A673 (cell line): ENCODE measurements around the gene BEND5. TPM values are rescaled to one million over a fixed set of nuclear protein-coding genes. Genes with fewer than 3 reads are reported as not detected.

ENCODE experiments used
- BruUV-seq: library from RNA; stranded (reverse); fragments of 400-500 nt; replicated peaks from 2 replicates; lab custom pipeline; 2021; lab: Mats Ljungman, UMichigan
- CTCF ChIA-PET: fragments of 300-600 bp; sonication (Branson Sonifier 250); formaldehyde crosslinking; loops from one replicate; lab custom pipeline; 2022; ENCODE audit warnings: antibody characterized with exemption; lab: Charles Lee
- POLR2A ChIA-PET: fragments of 300-600 bp; sonication (Branson Sonifier 250); formaldehyde crosslinking; loops from one replicate; lab custom pipeline; 2022; ENCODE audit warnings: antibody characterized with exemption; ENCODE audit not compliant: low non-redundant PET; lab: Charles Lee
- DNase-seq: peaks from one replicate; pipeline ENCODE4 v3.0.0-alpha.2; 2015; ENCODE audit warnings: low spot score
- H3K27ac ChIP-seq: fragments of 200-600 bp; sonication (generic); 2 replicates; pipeline ENCODE4 v1.5.1; 2016; ENCODE audit warnings: mixed run types, low read depth, mild to moderate bottlenecking, mixed read lengths, antibody characterized with exemption, low read length; ENCODE audit not compliant: poor library complexity, severe bottlenecking
- H3K27me3 ChIP-seq: fragments of 200-600 bp; sonication (generic); replicated peaks from 2 replicates; pipeline ENCODE4 v1.6.1; 2017; ENCODE audit warnings: mixed run types, low read depth, mild to moderate bottlenecking, mixed read lengths, antibody characterized with exemption, low read length; ENCODE audit not compliant: insufficient read depth, poor library complexity
- H3K36me3 ChIP-seq: fragments of 200-600 bp; sonication (generic); 2 replicates; pipeline ENCODE4 v1.6.1; 2016; ENCODE audit warnings: mixed run types, mild to moderate bottlenecking, mixed read lengths, antibody characterized with exemption, low read length; ENCODE audit not compliant: insufficient read depth, poor library complexity, severe bottlenecking
- H3K4me1 ChIP-seq: fragments of 200-600 bp; sonication (generic); 2 replicates; pipeline ENCODE4 v1.6.1; 2017; ENCODE audit warnings: mixed run types, mild to moderate bottlenecking, mixed read lengths, antibody characterized with exemption, low read length; ENCODE audit not compliant: insufficient read depth, poor library complexity, severe bottlenecking
- H3K4me3 ChIP-seq: fragments of 200-600 bp; sonication (generic); 2 replicates; pipeline ENCODE4 v1.5.1; 2016; ENCODE audit warnings: low read depth, mixed run types, mild to moderate bottlenecking, mixed read lengths, low read length; ENCODE audit not compliant: poor library complexity, severe bottlenecking
- H3K9me3 ChIP-seq: fragments of 200-600 bp; sonication (generic); 2 replicates; pipeline ENCODE4 v1.6.1; 2016; ENCODE audit warnings: mixed run types, low read depth, mild to moderate bottlenecking, mixed read lengths, antibody characterized with exemption, low read length; ENCODE audit not compliant: poor library complexity, severe bottlenecking
- CTCF ChIP-seq: fragments of 300-800, 200-600 bp; sonication (generic); conservative IDR thresholded peaks from 2 replicates; pipeline ENCODE4 v1.5.1; 2017; ENCODE audit warnings: low read depth, mild to moderate bottlenecking, antibody characterized with exemption, low read length, moderate library complexity, mixed read lengths
- EZH2 ChIP-seq: fragments of 200-600 bp; sonication (generic); IDR thresholded peaks from 2 replicates; pipeline ENCODE4 v1.6.1; 2017; ENCODE audit warnings: borderline replicate concordance, low read depth, mild to moderate bottlenecking, mixed read lengths, antibody characterized with exemption, low read length; ENCODE audit not compliant: poor library complexity, severe bottlenecking
- intact Hi-C: fragments of 100-400 bp; cut with micrococcal nuclease; formaldehyde crosslinking; loops from one replicate; pipeline ENCODE4 v1.10.0; 2022; ENCODE audit not compliant: unreplicated experiment
- total RNA-seq: library from RNA; stranded (reverse); gene quantifications from 2 replicates; pipeline ENCODE4 v1.2.3, GENCODE V29; 2021

Gene BEND5
- total RNA-seq, 1 experiment from 2014 or later: 6.2 TPM

GRCh38 chr1:48691429-48692001 is 85.2 kb downstream of the BEND5 start:
- no peak for DNase-seq
- H3K4me3 ChIP-seq: no peak overlapping the region
- no peaks in the 10 kb centered on the region for H3K9me3 ChIP-seq
- no peaks in the 10 kb centered on the region for H3K27me3 ChIP-seq
- BruUV-seq: no TSS peak
- ChIA-PET CTCF (no interaction called here), POLR2A (no interaction called here)
- H3K27ac ChIP-seq: no peak overlapping the region
- H3K4me1 ChIP-seq: peaks cover 19% of the 10 kb centered on the region
- TF ChIP-seq EZH2 (no peak), CTCF (no peak)
- no peaks in the 10 kb centered on the region for H3K36me3 ChIP-seq
- intact Hi-C loops: no loop called here

- Histone ChIP-seq H3K27ac (no peak overlapping the region), H3K27me3 (no peaks in the 10 kb centered on the region), H3K36me3 (no peaks in the 10 kb centered on the region), H3K4me3 (no peak overlapping the region), H3K9me3 (no peaks in the 10 kb centered on the region), H3K4me1 (peaks cover 7% of the 10 kb centered on the region)
- POLR2A ChIA-PET: no interaction called here
- TF ChIP-seq CTCF: peak; percentile 52
- no peak for TF ChIP-seq EZH2
- intact Hi-C loops: no loop called here
- DNase-seq: peak; percentile 48
- no TSS peak for BruUV-seq
- CTCF ChIA-PET: interaction anchor here (1.0 kb wide), 1 partner anchor 11 kb away, joined by 4 read pairs; no protein-coding TSS in a partner anchor
Measured at GRCh38 chr1:48688102-48688760, 88.5 kb downstream of the BEND5 start.

- no peak for TF ChIP-seq EZH2
- Histone ChIP-seq H3K4me3 (no peak overlapping the region), H3K27ac (no peak overlapping the region), H3K36me3 (no peaks in the 10 kb centered on the region), H3K27me3 (no peaks in the 10 kb centered on the region), H3K4me1 (peaks cover 6% of the 10 kb centered on the region), H3K9me3 (no peaks in the 10 kb centered on the region)
- CTCF ChIA-PET: interaction anchor here (1.0 kb wide), 1 partner anchor 10 kb away, joined by 4 read pairs; no protein-coding TSS in a partner anchor
- intact Hi-C loops: no loop called here
- POLR2A ChIA-PET: no interaction called here
- DNase-seq: no peak
- BruUV-seq: no TSS peak
Measured at GRCh38 chr1:48687282-48688045, 89.2 kb downstream of the BEND5 start.
